GM13976 (cell line): ENCODE measurements around the gene LEP.
A peak's percentile ranks its signal among the peaks of the same experiment; 100 is the strongest.

ENCODE experiments used
- DNase-seq: peaks from one replicate; pipeline ENCODE4 v3.0.0; 2012; ENCODE audit warnings: low spot score
- CTCF ChIP-seq: IDR thresholded peaks from 2 replicates; pipeline ENCODE4 v1.5.1; 2012; ENCODE audit warnings: borderline replicate concordance, mild to moderate bottlenecking; ENCODE audit not compliant: insufficient read depth; ENCODE audit errors: extremely low read depth, missing control alignments, control extremely low read depth
- in situ Hi-C: fragments of 300-500 bp; cut with MboI; formaldehyde crosslinking; loops from one replicate; pipeline ENCODE4 v1.12.0; 2022; ENCODE audit warnings: low sequenced_read_pairs, mixed read lengths, inconsistent platforms; ENCODE audit not compliant: unreplicated experiment

The LEP gene

GRCh38 chr7:128205068-128205467 is 36.0 kb upstream of the LEP start:
- TF ChIP-seq CTCF: no peak
- in situ Hi-C loops: loop anchor here (10.0 kb wide), 1 partner anchor 500 kb away; no protein-coding TSS in a partner anchor
- DNase-seq: no peak

GRCh38 chr7:128206017-128206746 is 34.9 kb upstream of the LEP start:
- no peak for DNase-seq
- in situ Hi-C loops: loop anchor here (10.0 kb wide), 1 partner anchor 501 kb away; no protein-coding TSS in a partner anchor
- no peak for TF ChIP-seq CTCF

GRCh38 chr7:128206747-128207500 is 34.2 kb upstream of the LEP start:
- in situ Hi-C loops: loop anchor here (10.0 kb wide), 1 partner anchor 502 kb away; no protein-coding TSS in a partner anchor
- no peak for DNase-seq
- no peak for TF ChIP-seq CTCF

- in situ Hi-C loops: loop anchor here (10.0 kb wide), 1 partner anchor 503 kb away; no protein-coding TSS in a partner anchor
- no peak for DNase-seq
- TF ChIP-seq CTCF: no peak
Measured at GRCh38 chr7:128207609-128208008, 33.5 kb upstream of the LEP start.

- in situ Hi-C loops: loop anchor here (10.0 kb wide), 1 partner anchor 505 kb away; no protein-coding TSS in a partner anchor
- TF ChIP-seq CTCF: peak; percentile 97
- DNase-seq: peak; percentile 88
Measured at GRCh38 chr7:128209229-128210035, 31.6 kb upstream of the LEP start.

GRCh38 chr7:128210036-128210347 is 31.1 kb upstream of the LEP start:
- no peak for DNase-seq
- no peak for TF ChIP-seq CTCF
- in situ Hi-C loops: no loop called here
